IPS-NIHi7 (cell line): ENCODE results near the gene DIP2C.
"Not testable (repeated sequence)": the region's sequence is repeated elsewhere in the genome, so short reads cannot be mapped to it uniquely, and the experiment has no call there.

Experiments
- DNase-seq: peaks from one replicate; pipeline ENCODE4 v3.0.0; 2012; ENCODE audit warnings: mixed read lengths; ENCODE audit errors: extremely low spot score

The DIP2C gene

DNA sequence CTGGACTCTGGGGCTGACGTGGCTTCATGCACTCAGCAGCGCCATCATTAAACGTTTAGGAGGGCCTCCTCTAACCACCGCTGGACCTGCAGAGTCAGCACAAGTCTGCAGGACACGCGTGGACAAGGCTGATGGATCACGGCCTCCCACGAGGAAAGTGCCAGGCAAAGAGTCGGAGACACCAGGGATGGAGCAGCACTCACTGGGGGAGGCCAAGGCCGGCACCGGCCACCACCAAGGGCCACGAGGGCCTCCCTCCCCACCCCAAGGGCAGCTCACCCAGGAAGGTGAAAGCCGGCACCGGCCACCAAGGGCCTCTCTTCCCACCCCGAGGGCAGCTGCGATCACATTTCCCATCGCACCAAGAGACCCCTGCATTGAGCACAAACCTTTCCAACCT, 91.5 kb downstream of the DIP2C start:
- no peak for DNase-seq

DNA sequence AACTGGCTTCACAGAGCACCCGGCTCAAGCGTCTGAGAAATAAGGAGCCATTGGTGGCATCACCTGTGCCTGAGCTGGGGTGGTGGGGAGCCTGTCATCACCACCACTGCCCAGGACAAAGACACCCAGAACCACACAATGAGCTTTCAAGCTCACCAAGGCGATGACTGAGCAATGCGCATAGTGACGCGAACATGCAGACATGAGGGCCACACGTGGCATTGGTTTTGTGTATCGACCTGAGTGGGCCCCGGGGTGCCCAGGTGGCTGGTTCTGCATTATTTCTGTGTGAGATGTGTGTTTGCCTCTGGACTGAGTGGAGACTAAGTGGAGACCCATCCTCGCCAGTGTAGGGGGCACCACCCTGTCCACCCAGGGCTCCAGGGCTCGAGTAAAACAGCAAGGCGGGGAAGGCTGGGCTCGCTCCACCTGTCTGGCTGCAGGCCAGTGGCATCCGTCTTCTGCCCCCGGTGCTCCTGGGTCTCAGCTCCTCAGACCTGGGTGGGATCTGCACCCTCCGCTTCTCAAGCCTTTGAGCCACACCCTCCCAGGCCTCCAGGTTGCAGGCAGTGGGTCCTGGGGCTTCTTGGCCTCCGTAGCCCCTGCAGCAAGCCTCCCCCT, 92.6 kb downstream of the DIP2C start:
- no peak for DNase-seq

DNA sequence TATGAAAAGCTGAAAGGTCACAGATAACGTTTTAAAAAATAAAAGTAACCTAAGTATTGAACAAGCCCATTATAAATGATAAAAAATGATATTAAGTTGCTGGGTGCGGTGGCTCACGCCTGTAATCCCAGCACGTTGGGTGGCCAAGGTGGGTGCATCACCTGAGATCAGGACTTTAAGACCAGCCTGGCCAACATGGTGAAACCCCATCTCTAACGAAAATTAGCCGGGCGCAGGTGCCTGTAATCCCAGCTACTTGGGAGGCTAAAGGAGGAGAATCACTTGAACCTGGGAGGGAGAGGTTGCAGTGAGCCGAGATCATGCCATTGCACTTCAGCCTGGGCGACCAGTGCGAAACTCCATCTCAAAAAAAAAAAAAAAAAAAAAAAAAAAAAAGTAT, 93.3 kb downstream of the DIP2C start:
- not testable (repeated sequence) for DNase-seq

DNA sequence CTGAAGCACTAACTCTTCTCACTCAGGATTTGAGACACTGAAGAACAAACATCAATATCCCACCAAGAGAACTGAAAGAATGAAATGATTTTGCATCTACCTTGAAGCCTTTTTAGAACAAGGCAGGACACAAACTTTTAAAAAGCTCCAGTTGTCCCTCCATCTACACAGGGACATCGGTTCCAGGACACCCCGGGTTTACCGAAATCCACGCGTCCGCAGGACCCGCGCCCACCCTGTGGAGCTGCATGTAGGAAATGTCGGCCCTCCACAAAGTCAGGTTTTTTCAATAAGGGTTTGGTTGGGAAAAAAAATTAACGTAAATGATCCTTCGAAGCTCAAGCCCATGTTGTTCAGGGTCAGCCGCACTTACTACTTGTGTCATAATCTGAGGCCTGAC, 94.0 kb downstream of the DIP2C start:
- DNase-seq = no peak

DNA sequence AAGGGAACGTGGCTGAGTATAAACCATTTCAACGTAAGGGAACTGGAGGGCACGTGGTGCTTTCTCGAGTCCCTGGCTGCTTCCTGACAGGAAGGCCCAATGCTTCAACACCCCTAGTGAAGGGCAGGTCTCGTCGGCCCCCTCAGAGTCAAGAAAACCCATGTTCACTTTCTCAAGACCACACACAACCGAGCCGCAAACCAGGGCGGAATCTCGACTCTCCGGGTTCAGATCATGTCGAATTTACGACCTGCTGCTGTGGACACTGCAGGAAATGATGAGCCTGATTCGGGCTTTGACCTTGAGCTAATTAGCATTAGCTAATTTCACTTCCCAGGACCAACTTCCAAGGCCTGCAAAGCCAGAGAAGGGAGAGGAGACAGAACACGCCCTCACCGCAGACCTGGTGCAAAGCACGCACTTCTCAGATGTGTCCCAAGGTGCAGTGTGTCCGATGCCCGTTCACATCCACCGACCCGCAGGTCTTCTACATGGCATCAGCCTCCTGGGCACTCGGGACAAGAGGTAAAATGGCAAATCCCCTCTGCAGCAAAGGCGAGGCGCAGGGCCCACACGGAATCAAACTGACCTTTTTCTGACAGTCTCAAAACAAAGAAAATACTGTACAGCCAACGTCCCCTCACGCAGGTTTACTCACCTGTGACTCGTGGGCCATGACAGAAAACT, 94.7 kb downstream of the DIP2C start:
- no peak for DNase-seq

DNA sequence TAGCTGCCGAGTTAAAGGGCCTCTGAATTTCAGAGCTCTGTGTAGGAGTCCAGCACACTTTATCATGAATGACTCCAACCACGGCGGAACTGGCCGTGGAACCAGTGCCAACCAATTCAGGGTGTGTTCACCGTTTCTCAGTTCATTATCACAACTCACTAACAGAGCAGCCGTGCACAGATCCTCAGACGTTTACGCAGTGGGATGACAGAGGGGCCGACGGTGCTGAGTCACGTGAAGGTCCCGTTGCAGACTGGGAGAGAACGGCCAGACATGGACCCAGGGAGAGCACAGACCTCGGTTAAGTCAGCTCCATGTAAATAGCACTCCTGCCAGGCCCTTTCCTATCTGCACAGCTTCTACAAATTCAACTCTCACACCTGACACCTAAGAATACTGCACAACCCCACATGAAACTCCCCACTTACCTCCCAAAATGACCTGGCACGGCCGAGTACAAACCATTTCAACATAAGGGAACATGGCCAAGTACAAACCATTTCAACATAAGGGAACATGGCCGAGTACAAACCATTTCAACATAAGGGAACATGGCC, 95.5 kb downstream of the DIP2C start:
- DNase-seq = no peak

DNA sequence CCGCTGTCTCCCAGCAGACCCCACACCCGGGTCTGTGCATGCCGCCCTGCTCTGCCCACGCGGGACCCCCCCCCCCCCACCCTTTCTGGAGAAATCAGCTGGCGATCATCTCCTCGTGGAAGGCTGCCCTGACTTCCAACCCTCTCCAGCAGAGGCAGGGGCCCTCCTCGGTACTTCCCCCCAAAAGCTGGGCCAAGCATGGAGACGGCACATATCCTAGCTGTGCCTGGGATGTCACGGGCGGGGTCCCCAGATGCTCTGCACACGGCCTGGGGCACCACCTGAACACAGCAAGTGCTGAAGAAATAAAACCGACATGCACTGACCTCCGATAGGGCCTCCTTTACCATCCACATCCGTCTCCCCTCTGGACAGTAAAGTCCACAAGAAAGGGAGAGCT, 96.0 kb downstream of the DIP2C start:
- DNase-seq = no peak

DNA sequence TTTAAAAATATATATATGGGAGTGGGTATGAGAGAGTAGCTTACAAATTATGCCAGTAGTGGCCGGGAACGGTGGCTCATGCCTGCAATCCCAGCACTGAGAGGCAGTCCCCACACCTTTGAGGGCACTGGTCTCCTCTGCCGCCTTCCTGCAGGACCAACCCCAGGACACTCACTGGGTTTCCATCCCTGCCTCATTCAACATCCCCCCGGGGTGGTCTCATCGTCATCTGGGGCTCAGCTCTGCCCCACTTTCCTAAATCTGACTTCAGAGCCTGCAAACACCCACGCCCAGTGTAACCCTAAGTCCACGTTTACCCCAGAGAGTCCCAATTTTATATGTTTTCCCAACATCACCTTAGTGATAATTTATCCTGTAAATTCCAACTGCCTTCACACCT, 96.5 kb downstream of the DIP2C start:
- DNase-seq = no peak

DNA sequence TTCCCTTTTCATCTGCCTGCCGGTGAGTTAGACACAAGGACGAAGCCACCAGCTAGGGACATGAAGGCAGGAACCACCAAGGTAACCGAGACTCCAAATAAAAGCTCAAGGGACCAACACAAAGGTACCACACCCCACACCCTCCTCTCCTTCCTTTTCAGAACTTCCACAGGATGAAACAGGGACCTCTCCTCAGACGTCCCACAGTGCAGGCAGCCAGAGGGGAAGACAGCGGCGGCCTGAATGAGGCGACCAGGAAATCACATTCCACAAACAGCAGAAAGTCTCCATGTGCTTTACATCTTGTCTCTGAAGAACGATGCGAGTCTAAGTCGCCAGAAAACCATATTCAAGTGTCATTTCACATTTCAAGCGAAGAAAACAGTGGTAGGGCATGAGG, 97.8 kb downstream of the DIP2C start:
- DNase-seq = no peak

DNA sequence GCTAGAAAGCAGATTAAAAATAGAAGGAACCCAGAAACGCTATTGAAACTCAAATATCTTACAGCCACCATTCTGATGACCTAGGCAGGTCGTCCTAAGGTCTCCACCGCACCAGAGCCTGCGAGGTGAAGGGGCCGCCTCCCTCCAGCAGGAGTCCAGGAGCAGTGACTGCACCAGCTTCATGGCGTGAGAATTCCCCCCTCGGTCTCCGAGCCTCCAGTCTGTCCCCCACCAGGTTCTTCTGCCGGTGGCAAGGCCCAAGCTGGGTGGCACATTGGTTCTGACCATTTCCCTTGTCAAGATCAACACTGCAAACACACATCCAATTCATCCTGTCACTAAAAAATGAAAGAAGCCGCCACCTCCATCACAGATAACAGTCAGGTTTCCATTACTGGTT, 98.7 kb downstream of the DIP2C start:
- DNase-seq = no peak

DNA sequence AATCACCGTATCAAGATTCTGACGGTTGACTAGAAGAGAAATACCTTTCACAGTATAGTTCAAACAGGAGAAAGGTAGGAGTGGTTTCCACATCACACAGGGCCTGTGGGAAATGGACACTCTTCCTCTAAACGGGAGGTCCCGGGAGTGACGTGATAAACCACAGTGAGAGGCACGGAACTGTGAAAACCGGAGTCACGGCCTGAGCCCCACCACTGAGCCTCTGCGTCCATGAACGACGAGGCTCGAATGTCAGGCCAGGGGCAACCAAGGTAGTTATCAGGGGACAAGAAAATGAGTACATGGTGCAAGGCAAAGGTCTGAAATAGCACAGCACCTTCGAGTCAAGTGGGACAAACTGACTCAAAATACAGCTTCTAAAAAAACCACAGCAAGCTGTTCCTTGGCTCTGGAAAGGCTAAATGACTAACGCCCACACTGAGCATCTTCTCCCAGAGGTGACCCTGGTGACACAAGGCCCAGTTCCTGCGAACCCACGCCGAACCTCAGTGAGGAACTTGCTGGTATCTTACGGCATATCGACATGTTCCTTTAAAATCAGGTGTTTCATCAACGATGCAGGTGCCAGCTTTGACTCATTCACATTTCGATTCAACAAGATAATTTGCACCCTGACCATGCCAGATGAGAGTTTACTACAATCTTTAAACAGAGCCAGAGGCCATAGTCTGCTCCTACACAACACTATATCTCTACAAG, 99.3 kb downstream of the DIP2C start:
- no peak for DNase-seq

DNA sequence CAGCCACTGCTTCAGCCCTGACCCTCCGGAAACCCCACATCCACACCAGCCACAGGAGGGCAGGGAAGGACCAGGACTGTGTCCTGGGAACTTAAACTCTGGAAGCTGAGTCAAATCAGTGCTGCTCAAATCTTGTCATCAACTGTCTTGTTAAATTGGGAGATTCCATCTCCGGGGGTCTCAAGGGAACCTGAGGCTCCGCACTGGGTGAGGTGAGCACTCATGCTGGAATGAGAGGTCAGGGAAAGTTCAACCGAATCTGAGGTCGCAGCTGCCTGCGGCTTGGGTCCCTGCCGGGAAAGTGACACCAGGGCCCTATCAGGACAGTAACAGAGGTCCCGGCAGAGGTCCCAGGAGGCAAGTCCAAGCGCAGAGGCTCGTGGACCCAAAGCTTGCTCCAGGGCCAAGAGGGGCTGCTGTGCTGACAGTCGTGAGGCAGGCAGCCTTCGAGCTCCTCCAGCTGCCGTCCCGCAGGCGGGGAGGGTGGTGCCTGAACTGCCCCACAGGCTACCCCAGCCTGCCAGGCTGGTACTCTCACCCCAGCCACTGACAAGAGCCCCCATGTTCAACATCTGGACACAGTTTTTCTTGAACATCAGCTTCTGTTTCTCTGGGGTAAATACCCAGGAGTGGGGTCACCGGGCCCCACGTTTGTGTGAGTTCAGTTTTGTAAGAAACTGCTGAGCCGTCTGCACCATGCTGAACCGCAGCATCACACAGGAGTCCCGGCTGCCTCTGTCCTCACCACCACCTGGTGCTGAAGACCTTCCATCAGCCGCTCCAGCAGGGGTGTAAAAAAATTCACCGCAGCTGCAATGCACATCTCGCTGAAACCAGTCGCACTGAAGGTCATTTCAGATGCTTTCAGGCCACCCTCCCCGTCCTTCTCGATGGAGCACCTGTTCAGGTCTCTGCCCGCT, 101.0 kb downstream of the DIP2C start:
- no peak for DNase-seq

DNA sequence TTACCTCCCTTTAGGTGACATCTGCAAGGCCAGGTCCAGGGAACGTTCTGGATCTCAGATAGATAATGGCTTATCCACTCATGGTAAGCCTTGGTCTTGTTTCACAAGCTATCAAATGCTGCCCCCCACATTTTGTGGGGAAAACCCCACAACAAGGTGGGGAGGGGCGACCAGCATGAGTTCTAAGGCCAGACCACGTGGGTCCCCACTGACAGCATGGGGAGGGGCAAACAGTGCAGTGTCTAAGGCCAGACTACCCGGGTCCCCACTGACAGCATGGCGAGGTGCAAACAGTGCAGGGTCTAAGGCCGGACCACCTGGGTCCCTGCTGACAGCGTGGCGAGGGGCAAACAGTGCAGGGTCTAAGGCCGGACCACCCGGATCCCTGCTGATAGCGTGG, 102.8 kb downstream of the DIP2C start:
- DNase-seq = no peak

DNA sequence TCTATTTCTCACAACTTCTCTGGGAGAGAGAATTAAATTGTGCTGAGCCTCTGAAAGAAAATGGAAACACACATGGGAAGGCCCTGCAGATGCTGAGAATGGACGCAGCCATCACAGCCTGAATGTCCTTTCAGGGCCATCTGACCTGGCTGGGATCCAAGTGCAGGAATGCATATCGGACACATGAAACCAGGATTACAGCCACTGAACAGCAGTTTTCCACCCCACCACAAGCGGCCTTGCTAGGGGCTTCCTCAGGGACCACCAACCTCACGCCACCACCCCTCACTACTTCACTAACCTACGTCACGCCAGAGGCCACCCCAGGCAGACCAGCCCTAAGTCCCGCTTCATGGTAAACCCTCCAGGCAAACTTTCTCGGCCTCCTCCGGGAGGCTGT, 103.3 kb downstream of the DIP2C start:
- no peak for DNase-seq

DNA sequence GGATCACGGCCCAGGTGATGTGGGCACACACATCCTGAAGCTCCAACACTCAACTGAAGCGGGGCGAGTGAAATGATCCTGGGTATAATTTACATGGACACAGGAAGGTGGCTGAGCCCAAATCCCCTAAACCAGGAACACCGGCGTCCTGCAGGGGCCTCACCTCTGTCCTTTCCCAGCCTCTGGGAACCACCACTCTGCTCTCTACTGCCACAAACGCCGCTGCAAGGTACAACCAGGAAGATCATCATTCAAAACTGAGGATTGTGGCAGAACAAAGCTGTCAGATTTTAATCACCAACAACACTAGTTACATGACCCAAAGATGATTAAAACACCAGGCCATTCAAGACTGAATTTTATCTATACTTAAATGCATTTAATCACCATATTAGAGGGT, 104.0 kb downstream of the DIP2C start:
- no peak for DNase-seq

DNA sequence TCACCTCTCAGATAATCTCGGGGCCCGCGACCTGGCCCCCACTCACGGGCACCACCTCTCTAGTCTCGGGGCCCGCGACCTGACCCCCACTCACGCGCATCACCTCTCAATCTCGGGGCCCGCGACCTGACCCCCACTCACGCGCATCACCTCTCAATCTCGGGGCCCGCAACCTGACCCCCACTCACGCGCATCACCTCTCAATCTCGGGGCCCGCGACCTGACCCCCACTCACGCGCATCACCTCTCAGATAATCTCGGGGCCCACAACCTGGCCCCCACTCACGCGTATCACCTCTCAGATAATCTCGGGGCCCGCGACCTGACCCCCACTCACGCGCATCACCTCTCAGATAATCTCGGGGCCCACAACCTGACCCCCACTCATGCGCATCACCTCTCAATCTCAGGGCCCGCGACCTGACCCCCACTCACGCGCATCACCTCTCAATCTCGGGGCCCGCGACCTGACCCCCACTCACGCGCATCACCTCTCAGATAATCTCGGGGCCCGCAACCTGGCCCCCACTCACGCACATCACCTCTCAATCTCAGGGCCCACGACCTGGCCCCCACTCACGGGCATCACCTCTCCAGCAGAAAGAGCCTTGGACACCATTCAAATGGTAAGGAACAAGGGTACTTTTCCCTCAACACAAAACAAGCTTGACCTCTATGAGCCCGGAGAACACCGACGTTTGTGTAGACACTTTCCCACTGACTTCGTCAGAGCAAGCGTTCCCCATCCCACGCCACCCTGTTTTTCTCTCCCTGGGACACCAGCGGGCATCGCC, 104.8 kb downstream of the DIP2C start:
- DNase-seq = not testable (repeated sequence)

DNA sequence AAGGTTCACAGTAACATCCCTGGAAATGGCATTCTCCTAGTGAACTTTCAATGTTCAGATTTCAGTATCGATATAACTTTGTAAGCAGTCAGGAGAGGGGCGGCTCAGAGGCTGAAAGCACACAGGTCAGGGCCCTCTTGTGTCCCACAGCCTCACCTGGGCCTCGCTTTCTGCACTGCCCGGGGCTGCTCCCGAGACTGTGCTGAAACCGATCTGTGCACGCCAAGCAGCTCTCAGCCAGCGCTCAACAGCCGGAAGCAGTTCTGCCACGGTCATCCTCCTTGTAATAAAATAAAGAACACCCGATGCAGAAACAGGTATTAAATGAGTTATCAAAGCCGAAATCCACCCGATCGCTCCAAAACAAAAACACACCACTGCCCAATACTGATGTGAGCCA, 106.0 kb downstream of the DIP2C start:
- no peak for DNase-seq

DNA sequence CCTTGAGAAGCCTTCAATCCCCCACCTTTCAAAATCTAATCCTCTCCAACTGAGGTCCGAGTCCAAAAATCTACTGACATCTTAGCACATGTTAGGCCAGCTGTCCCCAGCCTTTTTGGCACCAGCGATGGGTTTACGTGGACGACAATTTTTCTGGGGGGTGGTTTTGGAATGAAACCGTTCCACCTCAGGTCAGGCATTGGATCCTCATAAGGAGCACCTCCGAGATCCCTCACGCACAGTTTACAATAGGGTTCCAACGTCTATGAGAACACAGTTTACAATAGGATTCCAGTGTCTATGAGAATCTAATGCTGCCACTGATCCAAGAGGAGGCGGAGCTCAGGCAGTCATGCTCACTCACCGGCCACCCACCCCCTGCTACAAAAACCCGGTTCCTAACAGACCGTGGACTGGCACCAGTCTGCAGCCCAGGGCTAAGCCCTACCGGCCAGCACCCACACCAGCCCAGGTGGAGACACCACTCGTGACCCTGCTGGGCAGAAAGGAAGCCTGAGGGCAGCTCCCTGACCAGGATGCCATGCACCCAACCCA, 107.6 kb downstream of the DIP2C start:
- no peak for DNase-seq

DNA sequence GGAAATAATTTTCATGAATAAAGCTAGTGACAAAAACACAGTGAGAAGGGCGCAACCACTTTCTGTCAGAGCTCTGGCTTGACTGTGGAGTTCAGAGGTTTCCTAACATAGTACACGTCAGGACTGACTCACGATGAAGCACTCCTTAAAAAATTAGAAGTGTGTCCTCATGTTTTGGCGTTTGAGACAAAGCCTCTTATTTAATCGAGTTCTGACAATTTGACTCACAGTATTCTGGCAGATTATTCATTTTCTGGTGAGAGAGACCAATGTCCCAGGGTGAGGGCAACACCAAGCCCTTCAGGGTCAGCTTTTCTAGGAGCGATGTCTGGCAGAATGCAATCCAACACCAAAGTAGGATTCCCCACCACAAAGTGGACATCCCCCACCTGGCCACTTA, 108.7 kb downstream of the DIP2C start:
- DNase-seq = no peak

DNA sequence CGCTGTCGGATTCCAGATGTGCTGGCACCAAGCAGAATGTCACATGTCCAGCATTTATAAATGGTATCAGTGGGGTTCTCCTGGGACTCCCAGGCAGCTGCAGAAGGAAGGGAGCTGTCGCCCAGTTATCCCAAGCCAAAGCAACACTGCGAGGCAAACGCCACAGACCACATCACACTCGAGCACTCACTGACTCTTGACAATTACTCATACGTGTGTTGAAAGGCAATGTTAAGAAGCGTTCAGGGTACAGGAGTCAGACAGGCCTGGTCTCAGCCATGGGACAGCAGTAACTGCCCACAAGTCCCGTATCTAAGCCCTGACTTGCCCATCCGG, 113.4 kb downstream of the DIP2C start:
- no peak for DNase-seq
